HEK293 (cell line): Measurements from ENCODE around the gene KIAA0232.

ENCODE experiments used
- CTCF ChIA-PET: fragments of 350-600 bp; formaldehyde crosslinking; extraction: SDS; loops from one replicate; lab custom pipeline; 2021; ENCODE audit warnings: antibody characterized with exemption; lab: Yijun Ruan, JAX
- POLR2A ChIA-PET: fragments of 300-600 bp; formaldehyde crosslinking; extraction: SDS; loops from one replicate; lab custom pipeline; 2020; ENCODE audit warnings: antibody characterized with exemption, inconsistent platforms; lab: Yijun Ruan, JAX
- H3K27ac ChIP-seq: fragments of 200-500 bp; sonication (Bioruptor generic); 2 replicates; pipeline ENCODE4 v1.5.1; 2014; ENCODE audit warnings: low read depth, low read length, control low read depth, inconsistent platforms; ENCODE audit errors: extremely low read depth
- H3K36me3 ChIP-seq, 2 experiments: fragments of 200-500 bp in 1 of 2; sonication (Bioruptor generic) in 1 of 2; 1 replicate in 1 of 2; 2 replicates in 1 of 2; pipeline ENCODE4 v1.5.1; 2014 to 2017; ENCODE audit warnings: inconsistent platforms in 2 of 2, low read length in 2 of 2; ENCODE audit not compliant: control insufficient read depth in 2 of 2, insufficient read depth in 1 of 2
- H3K4me1 ChIP-seq: fragments of 200-500 bp; sonication (Bioruptor generic); 2 replicates; pipeline ENCODE4 v1.5.1; 2014; ENCODE audit warnings: mild to moderate bottlenecking, low read length, inconsistent platforms; ENCODE audit not compliant: control insufficient read depth, insufficient read depth
- H3K4me3 ChIP-seq: 2 replicates; pipeline ENCODE4 v1.5.1; 2011; ENCODE audit warnings: low read depth, mild to moderate bottlenecking, control low read depth, low read length, moderate library complexity
- H3K9me3 ChIP-seq: fragments of 200-500 bp; sonication (Bioruptor generic); 2 replicates; pipeline ENCODE4 v1.5.1; 2014; ENCODE audit warnings: low read depth, low read length, inconsistent platforms; ENCODE audit not compliant: control insufficient read depth, insufficient read depth
- AEBP2 ChIP-seq: fragments of 450-650 bp; formaldehyde crosslinking; IDR thresholded peaks from 2 replicates; pipeline ENCODE4 v1.5.1; 2016; ENCODE audit warnings: missing biosample characterization, missing genetic modification characterization, borderline replicate concordance
- BCL11A ChIP-seq: fragments of 450-650 bp; formaldehyde crosslinking; IDR thresholded peaks from 2 replicates; pipeline ENCODE4 v1.5.1; 2016; ENCODE audit warnings: low read depth, missing biosample characterization, missing genetic modification characterization
- EGR2 ChIP-seq: fragments of 450-650 bp; formaldehyde crosslinking; IDR thresholded peaks from 2 replicates; pipeline ENCODE4 v1.5.1; 2016; ENCODE audit warnings: low read depth, missing biosample characterization, missing genetic modification characterization
- GLI2 ChIP-seq: fragments of 450-650 bp; formaldehyde crosslinking; IDR thresholded peaks from 2 replicates; pipeline ENCODE4; 2017; ENCODE audit warnings: missing biosample characterization, missing genetic modification characterization, low read depth, borderline replicate concordance
- KLF16 ChIP-seq: fragments of 450-650 bp; formaldehyde crosslinking; IDR thresholded peaks from 2 replicates; pipeline ENCODE4 v1.5.1; 2017; ENCODE audit warnings: missing biosample characterization, missing genetic modification characterization
- KLF8 ChIP-seq: fragments of 450-650 bp; formaldehyde crosslinking; IDR thresholded peaks from 2 replicates; pipeline ENCODE4 v1.5.1; 2016; ENCODE audit warnings: missing biosample characterization, missing genetic modification characterization
- KLF9 ChIP-seq: fragments of 450-650 bp; formaldehyde crosslinking; IDR thresholded peaks from 2 replicates; pipeline ENCODE4 v1.5.1; 2016; ENCODE audit warnings: missing biosample characterization, missing genetic modification characterization, low read depth
- PRDM4 ChIP-seq: fragments of 450-650 bp; formaldehyde crosslinking; IDR thresholded peaks from 2 replicates; pipeline ENCODE4 v1.5.1; 2017; ENCODE audit warnings: missing biosample characterization, missing genetic modification characterization
- RBAK ChIP-seq: fragments of 450-650 bp; formaldehyde crosslinking; IDR thresholded peaks from 2 replicates; pipeline ENCODE4 v1.5.1; 2016; ENCODE audit warnings: missing biosample characterization, missing genetic modification characterization
- SCRT2 ChIP-seq: fragments of 450-650 bp; formaldehyde crosslinking; IDR thresholded peaks from 2 replicates; pipeline ENCODE4 v1.5.1; 2016; ENCODE audit warnings: missing biosample characterization, missing genetic modification characterization
- SETDB1 ChIP-seq: IDR thresholded peaks from one replicate; pipeline ENCODE4 v1.6.1; 2017; ENCODE audit warnings: mild to moderate bottlenecking, low read length, moderate library complexity, mixed read lengths; ENCODE audit not compliant: insufficient read length
- ZEB2 ChIP-seq: fragments of 450-650 bp; formaldehyde crosslinking; IDR thresholded peaks from 2 replicates; pipeline ENCODE4 v1.5.1; 2016; ENCODE audit warnings: missing biosample characterization, missing genetic modification characterization
- ZFHX2 ChIP-seq: fragments of 450-650 bp; formaldehyde crosslinking; conservative IDR thresholded peaks from 2 replicates; pipeline ENCODE4 v1.5.1; 2016; ENCODE audit warnings: missing biosample characterization, missing genetic modification characterization
- ZFP69B ChIP-seq: fragments of 450-650 bp; formaldehyde crosslinking; IDR thresholded peaks from 2 replicates; pipeline ENCODE4 v1.5.1; 2016; ENCODE audit warnings: missing biosample characterization, missing genetic modification characterization
- ZNF155 ChIP-seq: fragments of 450-650 bp; formaldehyde crosslinking; IDR thresholded peaks from 2 replicates; pipeline ENCODE4 v1.5.1; 2016; ENCODE audit warnings: missing biosample characterization, missing genetic modification characterization
- ZNF16 ChIP-seq: fragments of 450-650 bp; formaldehyde crosslinking; IDR thresholded peaks from 2 replicates; pipeline ENCODE4 v1.5.1; 2016; ENCODE audit warnings: low read depth, missing biosample characterization, missing genetic modification characterization
- ZNF184 ChIP-seq: fragments of 450-650 bp; IDR thresholded peaks from 2 replicates; pipeline ENCODE4 v1.5.1; 2018; ENCODE audit warnings: missing biosample characterization, mild to moderate bottlenecking, missing genetic modification characterization
- ZNF335 ChIP-seq: fragments of 450-650 bp; formaldehyde crosslinking; conservative IDR thresholded peaks from 2 replicates; pipeline ENCODE4 v1.5.1; 2016; ENCODE audit warnings: missing biosample characterization, missing genetic modification characterization
- ZNF362 ChIP-seq: fragments of 450-650 bp; formaldehyde crosslinking; IDR thresholded peaks from 2 replicates; pipeline ENCODE4 v1.5.1; 2016; ENCODE audit warnings: missing biosample characterization, missing genetic modification characterization
- ZNF555 ChIP-seq: fragments of 450-650 bp; formaldehyde crosslinking; conservative IDR thresholded peaks from 2 replicates; pipeline ENCODE4 v1.5.1; 2017; ENCODE audit warnings: missing biosample characterization, mild to moderate bottlenecking, missing genetic modification characterization, inconsistent platforms
- ZNF571 ChIP-seq: fragments of 450-650 bp; formaldehyde crosslinking; IDR thresholded peaks from 2 replicates; pipeline ENCODE4 v1.5.0; 2017; ENCODE audit warnings: missing biosample characterization, missing genetic modification characterization
- ZNF626 ChIP-seq: fragments of 450-650 bp; sonication (Bioruptor Pico); formaldehyde crosslinking; IDR thresholded peaks from 2 replicates; pipeline ENCODE4 v1.5.1; 2018; ENCODE audit warnings: missing biosample characterization, missing genetic modification characterization, inconsistent platforms
- ZNF791 ChIP-seq: fragments of 450-650 bp; formaldehyde crosslinking; IDR thresholded peaks from 2 replicates; pipeline ENCODE4 v1.5.1; 2016; ENCODE audit warnings: missing biosample characterization, missing genetic modification characterization
- ZSCAN5A ChIP-seq: fragments of 450-650 bp; formaldehyde crosslinking; IDR thresholded peaks from 2 replicates; pipeline ENCODE4 v1.5.1; 2016; ENCODE audit warnings: missing biosample characterization, missing genetic modification characterization

Gene KIAA0232

GRCh38 chr4:6901669-6902317 is 119.3 kb downstream of the KIAA0232 start:
- ChIA-PET CTCF (interaction anchor here (0.6 kb wide), 1 partner anchor 15 kb away, joined by 3 read pairs; no protein-coding TSS in a partner anchor), POLR2A (no interaction called here)
- H3K36me3 ChIP-seq: no peaks in the 10 kb centered on the region
- H3K27ac ChIP-seq: no peak overlapping the region
- no peaks in the 10 kb centered on the region for H3K9me3 ChIP-seq
- no peaks in the 10 kb centered on the region for H3K4me1 ChIP-seq
- no peak overlapping the region for H3K4me3 ChIP-seq
- TF ChIP-seq ZNF16 (tag by site-specific recombination) (no peak), RBAK (tag by site-specific recombination) (no peak), ZNF362 (tag by site-specific recombination) (no peak), KLF9 (tag by site-specific recombination) (no peak), SCRT2 (tag by site-specific recombination) (no peak), BCL11A (no peak), ZFHX2 (tag by site-specific recombination) (peak; percentile 49), EGR2 (tag by site-specific recombination) (peak; percentile 46; the same call in 1 of the 2 replicates)
- TF ChIP-seq, all 188 proteins: peak for 2

GRCh38 chr4:6902318-6903042 is 120.0 kb downstream of the KIAA0232 start:
- POLR2A ChIA-PET: no interaction called here
- H3K36me3 ChIP-seq: no peaks in the 10 kb centered on the region
- H3K4me1 ChIP-seq: no peaks in the 10 kb centered on the region
- no peak overlapping the region for H3K27ac ChIP-seq
- CTCF ChIA-PET: no interaction called here
- H3K9me3 ChIP-seq: no peaks in the 10 kb centered on the region
- TF ChIP-seq ZSCAN5A (no peak), ZNF791 (tag by site-specific recombination) (no peak), ZNF555 (tag by site-specific recombination) (no peak), ZNF155 (tag by site-specific recombination) (no peak), GLI2 (tag by site-specific recombination) (no peak), ZFHX2 (tag by site-specific recombination) (peak; percentile 47), ZNF626 (tag by site-specific recombination) (no peak), ZEB2 (no peak), PRDM4 (tag by site-specific recombination) (no peak), ZNF335 (tag by site-specific recombination) (peak; percentile 49), KLF16 (tag by site-specific recombination) (no peak), AEBP2 (tag by site-specific recombination) (no peak), EGR2 (tag by site-specific recombination) (peak; percentile 27; the same call in 1 of the 2 replicates), ZNF184 (tag by site-specific recombination) (no peak), ZNF571 (no peak), SETDB1 (no peak), KLF8 (no peak), ZFP69B (tag by site-specific recombination) (no peak)
- H3K4me3 ChIP-seq: no peak overlapping the region
